HG02588 (cell line): ENCODE measurements around the gene TLE2.
"Not testable (repeated sequence)": the region's sequence is repeated elsewhere in the genome, so short reads cannot be mapped to it uniquely, and the experiment has no call there.

ENCODE experiments used
- ATAC-seq: cut with Tn5 transposase; IDR thresholded peaks from one replicate; pipeline ENCODE4 v1.9.1; 2021; ENCODE audit warnings: mild to moderate bottlenecking, moderate library complexity; ENCODE audit not compliant: unreplicated experiment

The TLE2 gene

GRCh38 chr19:3038214-3038613 is 9.1 kb upstream of the TLE2 start:
- no peak for ATAC-seq

GRCh38 chr19:3036977-3037544 is 8.0 kb upstream of the TLE2 start:
- ATAC-seq = not testable (repeated sequence)

- ATAC-seq = no peak
These were observed 7.3 kb upstream of the TLE2 start for GRCh38 chr19:3036119-3036976.

GRCh38 chr19:3035542-3036118 is 6.5 kb upstream of the TLE2 start:
- peak; percentile 85 for ATAC-seq

- peak; percentile 5 for ATAC-seq
These were observed 5.8 kb upstream of the TLE2 start for GRCh38 chr19:3034656-3035541.

GRCh38 chr19:3034406-3034655 is 5.3 kb upstream of the TLE2 start:
- no peak for ATAC-seq

GRCh38 chr19:3033595-3034405 is 4.7 kb upstream of the TLE2 start:
- no peak for ATAC-seq

- no peak for ATAC-seq
These were observed 2.5 kb upstream of the TLE2 start for GRCh38 chr19:3031607-3031867.

GRCh38 chr19:3028305-3029064 is 595 bp downstream of the TLE2 start:
- ATAC-seq = no peak

GRCh38 chr19:3027981-3028304 is 1.1 kb downstream of the TLE2 start:
- ATAC-seq = no peak

- ATAC-seq = no peak
These were observed 1.8 kb downstream of the TLE2 start for GRCh38 chr19:3027292-3027691.

GRCh38 chr19:3026768-3027167 is 2.3 kb downstream of the TLE2 start:
- ATAC-seq = no peak

GRCh38 chr19:3025549-3025886 is 3.6 kb downstream of the TLE2 start:
- ATAC-seq = no peak

GRCh38 chr19:3024870-3025548 is 4.1 kb downstream of the TLE2 start:
- no peak for ATAC-seq

- ATAC-seq = no peak
These were observed 4.6 kb downstream of the TLE2 start for GRCh38 chr19:3024509-3024869.

- no peak for ATAC-seq
These were observed 8.6 kb downstream of the TLE2 start for GRCh38 chr19:3020321-3020960.

- ATAC-seq = no peak
These were observed 9.7 kb downstream of the TLE2 start for GRCh38 chr19:3019211-3019854.

GRCh38 chr19:3017923-3018322 is 11.2 kb downstream of the TLE2 start:
- ATAC-seq = no peak
